LNCAP (cell line): ENCODE data around the gene UQCC2.

Experiments
- TF ChIP-seq, protein P1 (sequence below): fragments of 450-650 bp; IDR thresholded peaks from 2 replicates; pipeline ENCODE4 v1.5.1; 2017; ENCODE audit warnings: mild to moderate bottlenecking

UQCC2 gene

DNA sequence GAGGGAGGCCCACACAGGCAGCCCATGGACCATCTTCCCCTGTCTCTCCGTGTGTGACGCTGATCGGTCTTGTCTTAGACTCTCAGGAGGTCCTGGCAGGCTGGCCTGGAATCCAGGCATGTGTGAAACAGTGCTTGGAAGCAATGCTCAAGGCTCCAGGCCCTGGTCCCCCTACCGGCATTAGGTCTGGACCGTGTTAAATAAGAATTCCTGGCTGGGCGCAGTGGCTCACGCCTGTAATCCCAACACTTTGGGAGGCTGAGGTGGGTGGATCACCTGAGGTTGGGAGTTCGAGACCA lies 22.2 kb upstream of the UQCC2 start:
- TF ChIP-seq, protein P1, sequence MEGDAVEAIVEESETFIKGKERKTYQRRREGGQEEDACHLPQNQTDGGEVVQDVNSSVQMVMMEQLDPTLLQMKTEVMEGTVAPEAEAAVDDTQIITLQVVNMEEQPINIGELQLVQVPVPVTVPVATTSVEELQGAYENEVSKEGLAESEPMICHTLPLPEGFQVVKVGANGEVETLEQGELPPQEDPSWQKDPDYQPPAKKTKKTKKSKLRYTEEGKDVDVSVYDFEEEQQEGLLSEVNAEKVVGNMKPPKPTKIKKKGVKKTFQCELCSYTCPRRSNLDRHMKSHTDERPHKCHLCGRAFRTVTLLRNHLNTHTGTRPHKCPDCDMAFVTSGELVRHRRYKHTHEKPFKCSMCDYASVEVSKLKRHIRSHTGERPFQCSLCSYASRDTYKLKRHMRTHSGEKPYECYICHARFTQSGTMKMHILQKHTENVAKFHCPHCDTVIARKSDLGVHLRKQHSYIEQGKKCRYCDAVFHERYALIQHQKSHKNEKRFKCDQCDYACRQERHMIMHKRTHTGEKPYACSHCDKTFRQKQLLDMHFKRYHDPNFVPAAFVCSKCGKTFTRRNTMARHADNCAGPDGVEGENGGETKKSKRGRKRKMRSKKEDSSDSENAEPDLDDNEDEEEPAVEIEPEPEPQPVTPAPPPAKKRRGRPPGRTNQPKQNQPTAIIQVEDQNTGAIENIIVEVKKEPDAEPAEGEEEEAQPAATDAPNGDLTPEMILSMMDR: no peak

DNA sequence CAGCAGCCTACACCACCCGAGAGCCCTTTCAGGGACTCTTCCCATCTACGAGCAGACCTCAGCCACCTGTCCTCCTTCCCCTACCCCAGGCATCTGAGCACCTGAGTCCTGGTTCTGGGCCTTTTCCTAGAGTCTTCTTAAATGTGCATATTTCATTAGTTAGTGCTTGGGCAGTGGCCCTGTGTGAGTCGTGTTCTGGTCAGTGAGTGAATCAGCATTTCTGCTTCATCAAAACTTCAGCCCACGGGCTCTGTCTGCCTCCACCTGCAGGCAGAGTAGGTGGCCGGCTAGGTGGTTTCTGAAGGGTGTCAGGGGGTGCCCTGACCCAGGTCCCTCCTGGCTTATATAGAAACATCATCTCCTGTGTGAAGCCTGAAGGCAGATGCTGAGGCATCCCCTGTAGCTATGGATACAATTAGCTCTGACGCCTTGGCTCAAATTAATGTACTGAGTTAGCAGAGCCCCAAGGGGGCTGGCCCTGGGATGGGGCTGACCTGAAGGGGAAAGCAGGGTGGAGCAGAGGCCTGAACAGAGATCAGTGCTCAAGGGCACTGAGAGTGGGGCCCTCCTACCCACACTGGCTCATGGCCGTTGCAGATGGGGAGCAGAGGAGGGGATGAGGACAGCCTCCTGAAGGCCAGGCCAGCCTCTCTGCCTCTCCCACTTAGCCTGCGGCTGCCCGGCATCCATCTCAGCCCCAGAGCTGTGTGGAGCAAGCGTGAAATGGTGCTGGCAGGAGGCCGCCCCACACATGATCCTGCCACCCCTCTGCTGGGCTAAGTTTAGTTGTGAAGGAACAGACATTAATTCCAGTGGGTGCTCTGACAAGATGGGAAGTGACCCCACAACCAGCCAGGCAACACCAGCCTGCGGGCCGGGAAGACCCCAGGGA lies 21.6 kb upstream of the UQCC2 start:
- TF ChIP-seq, protein P1: no peak

DNA sequence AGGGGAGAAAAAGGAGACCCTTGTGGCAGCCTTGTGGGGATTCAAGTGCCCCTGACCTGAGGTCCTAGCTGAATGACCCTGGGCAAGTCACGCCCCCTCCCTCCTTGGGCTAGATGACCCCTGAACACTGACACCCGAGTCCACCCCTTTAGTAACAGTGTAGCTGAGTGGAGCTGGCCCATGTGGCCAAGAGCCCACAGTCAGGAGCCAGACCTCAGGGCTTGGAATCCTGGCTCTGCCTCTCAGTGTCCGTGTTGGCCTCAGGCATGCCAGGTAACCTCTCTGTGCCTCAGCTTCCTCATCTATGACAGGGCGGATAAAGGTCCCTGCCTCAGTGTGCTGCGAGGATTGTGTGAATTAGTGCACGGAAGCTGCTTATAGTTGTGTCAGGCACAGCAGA lies 20.9 kb upstream of the UQCC2 start:
- TF ChIP-seq, protein P1: no peak

DNA sequence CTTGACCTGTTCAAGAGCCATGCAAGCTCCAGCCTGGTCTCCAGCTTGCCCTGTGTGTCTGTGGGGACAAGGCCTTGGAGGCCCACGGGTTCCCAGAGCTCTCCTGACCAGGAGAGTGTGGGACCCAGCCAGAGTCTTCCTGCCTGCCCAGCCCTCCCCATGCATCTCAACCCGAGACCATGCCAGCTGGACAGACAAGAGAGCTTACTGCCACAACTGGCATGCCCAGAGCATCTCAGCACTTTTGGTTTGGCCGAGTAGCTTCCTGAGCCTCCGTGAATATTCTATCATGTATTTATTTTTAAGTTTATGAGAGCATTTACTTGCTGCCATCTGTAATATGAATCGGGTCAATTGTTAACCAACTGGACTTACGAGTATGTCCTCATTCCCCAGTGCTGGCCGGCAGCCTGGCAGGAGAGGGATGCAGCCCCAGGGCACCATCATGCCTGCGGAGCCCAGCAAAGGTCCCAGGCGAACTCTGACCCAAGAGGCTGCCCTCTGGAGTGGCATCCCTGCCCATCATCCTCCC lies 20.3 kb upstream of the UQCC2 start:
- TF ChIP-seq, protein P1: no peak

DNA sequence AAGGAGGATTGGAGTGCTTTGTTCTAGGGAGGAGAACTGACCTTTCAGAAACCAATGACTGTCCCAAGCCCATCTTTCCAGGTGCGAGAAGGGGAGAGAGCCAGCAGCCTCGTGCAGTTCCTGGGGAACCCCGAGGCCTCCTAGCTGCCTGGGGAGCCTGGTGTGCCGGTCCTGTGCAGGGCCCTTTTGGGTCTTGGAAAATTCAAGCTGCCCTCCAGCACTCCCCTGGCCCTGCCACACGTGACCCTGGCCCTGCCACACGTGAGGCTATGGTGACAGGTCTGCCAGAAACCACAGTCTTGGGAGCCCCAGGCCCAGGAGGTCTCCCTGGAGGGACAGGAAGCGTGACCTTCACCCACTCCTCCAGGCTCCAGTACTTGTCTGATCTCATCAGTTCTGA lies 19.5 kb upstream of the UQCC2 start:
- TF ChIP-seq, protein P1: no peak

DNA sequence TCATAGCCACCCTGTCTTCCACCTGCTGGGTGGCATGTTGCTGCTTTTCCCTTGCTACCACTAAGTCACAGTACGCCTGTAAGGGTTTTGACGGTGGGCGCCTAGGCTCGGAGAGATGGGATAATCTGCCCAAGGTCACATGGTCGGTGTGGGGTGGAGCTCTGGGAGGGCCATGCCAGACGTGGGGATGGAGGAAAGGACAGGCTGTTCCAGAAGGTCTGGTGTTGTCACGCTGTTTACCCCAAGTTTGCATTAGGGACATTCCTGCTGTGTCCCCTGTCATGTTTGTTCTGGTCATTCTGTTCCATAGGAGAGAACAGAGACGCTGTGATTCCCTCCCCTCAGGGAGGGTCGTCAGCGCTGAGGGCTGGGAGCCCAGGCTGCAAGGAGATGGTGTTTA lies 19.1 kb upstream of the UQCC2 start:
- TF ChIP-seq, protein P1: no peak

DNA sequence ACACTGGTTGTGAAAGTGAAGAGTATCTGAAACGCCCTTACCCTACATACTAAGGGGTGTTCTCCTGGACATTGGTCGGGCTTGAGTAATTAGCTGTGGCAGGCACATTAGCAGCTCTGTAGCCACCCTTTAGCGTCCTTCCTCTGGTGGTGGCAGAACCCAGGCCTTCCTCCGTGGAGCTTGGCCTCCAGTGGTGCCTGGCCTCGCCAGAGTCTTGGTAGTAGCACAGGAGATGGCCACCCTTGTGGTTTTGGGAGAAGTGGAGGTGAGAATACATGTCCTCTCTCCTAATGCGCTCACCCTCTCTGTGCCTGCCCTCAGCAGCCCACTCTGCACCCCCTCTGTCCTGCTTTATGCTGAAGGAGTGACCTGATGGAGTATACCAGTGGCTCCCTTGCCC lies 17.6 kb upstream of the UQCC2 start:
- TF ChIP-seq, protein P1: no peak
